Neural cell (in vitro differentiated cells): ENCODE measurements around the gene AK4.

ENCODE experiments used
- EP300 ChIP-seq: fragments of 450-650 bp; conservative IDR thresholded peaks from 2 replicates; pipeline ENCODE4 v1.6.1; 2014; ENCODE audit warnings: antibody characterized with exemption, mild to moderate bottlenecking, moderate library complexity; ENCODE audit not compliant: poor library complexity, severe bottlenecking
- EZH2 ChIP-seq: fragments of 200-600, 300-800 bp; shearing (Covaris generic), sonication (generic); IDR thresholded peaks from 2 replicates; pipeline ENCODE4 v1.6.1; 2014; ENCODE audit warnings: antibody characterized with exemption, low read length, borderline replicate concordance, mild to moderate bottlenecking; ENCODE audit not compliant: insufficient read depth, poor library complexity, severe bottlenecking
- MXI1 ChIP-seq: fragments of 450-650 bp; conservative IDR thresholded peaks from 2 replicates; pipeline ENCODE4 v1.6.1; 2014; ENCODE audit warnings: antibody characterized with exemption, mild to moderate bottlenecking; ENCODE audit not compliant: poor library complexity, severe bottlenecking
- POLR2AphosphoS5 ChIP-seq: IDR thresholded peaks from 2 replicates; pipeline ENCODE4 v1.6.1; 2012
- RAD21 ChIP-seq: fragments of 450-650 bp; conservative IDR thresholded peaks from 2 replicates; pipeline ENCODE4 v1.6.1; 2014; ENCODE audit warnings: antibody characterized with exemption, mild to moderate bottlenecking, moderate library complexity
- SMC3 ChIP-seq: fragments of 450-650 bp; conservative IDR thresholded peaks from 2 replicates; pipeline ENCODE4 v1.6.1; 2014; ENCODE audit warnings: antibody characterized with exemption, mild to moderate bottlenecking, moderate library complexity; ENCODE audit not compliant: poor library complexity
- TAF1 ChIP-seq: IDR thresholded peaks from 2 replicates; pipeline ENCODE4 v1.6.1; 2012; ENCODE audit warnings: low read depth
- TF ChIP-seq, protein P1 (sequence below): fragments of 450-650 bp; IDR thresholded peaks from 2 replicates; pipeline ENCODE4 v1.5.1; 2014; ENCODE audit warnings: antibody characterized with exemption, mild to moderate bottlenecking, moderate library complexity; ENCODE audit not compliant: poor library complexity, severe bottlenecking
- TF ChIP-seq, protein P2 (sequence below): IDR thresholded peaks from 2 replicates; pipeline ENCODE4 v1.6.1; 2012; ENCODE audit warnings: borderline replicate concordance

DNA sequence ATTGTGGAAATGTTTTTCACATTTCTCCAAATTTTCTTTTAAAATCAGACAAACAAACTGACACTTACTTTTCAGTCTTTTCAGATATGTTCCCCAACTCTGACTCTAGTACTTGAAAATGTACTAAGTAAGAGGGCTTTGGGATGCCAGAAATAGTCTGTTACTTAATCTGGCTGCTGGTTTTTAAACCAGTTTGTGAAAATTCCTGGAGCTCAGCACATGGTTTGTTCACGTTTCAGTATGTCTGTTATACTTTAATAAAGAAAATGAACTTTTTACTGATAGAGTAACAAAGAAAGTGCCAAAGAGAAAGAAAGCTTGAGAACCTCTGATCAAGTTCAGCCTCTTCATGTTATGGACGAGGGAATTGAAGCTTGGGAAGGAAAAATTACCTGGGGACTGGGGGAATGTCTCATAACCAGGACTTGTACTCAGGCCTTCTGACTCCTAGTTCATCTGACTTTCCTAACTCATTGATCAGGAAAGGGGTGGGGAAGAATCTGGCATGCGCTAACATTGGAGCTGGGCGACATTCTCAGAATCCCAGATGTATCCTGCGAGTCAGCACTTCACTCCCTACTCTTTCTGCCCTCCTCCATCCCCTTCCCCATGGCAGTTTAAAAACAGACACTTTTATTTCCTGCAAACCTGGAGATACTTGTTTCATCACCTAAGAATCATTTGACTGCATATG, 130.5 kb downstream of the AK4 start:
- no peak for TF ChIP-seq RAD21
- no peak for TF ChIP-seq MXI1
- no peak for TF ChIP-seq EZH2
- no peak for TF ChIP-seq TAF1
- TF ChIP-seq, protein P1, sequence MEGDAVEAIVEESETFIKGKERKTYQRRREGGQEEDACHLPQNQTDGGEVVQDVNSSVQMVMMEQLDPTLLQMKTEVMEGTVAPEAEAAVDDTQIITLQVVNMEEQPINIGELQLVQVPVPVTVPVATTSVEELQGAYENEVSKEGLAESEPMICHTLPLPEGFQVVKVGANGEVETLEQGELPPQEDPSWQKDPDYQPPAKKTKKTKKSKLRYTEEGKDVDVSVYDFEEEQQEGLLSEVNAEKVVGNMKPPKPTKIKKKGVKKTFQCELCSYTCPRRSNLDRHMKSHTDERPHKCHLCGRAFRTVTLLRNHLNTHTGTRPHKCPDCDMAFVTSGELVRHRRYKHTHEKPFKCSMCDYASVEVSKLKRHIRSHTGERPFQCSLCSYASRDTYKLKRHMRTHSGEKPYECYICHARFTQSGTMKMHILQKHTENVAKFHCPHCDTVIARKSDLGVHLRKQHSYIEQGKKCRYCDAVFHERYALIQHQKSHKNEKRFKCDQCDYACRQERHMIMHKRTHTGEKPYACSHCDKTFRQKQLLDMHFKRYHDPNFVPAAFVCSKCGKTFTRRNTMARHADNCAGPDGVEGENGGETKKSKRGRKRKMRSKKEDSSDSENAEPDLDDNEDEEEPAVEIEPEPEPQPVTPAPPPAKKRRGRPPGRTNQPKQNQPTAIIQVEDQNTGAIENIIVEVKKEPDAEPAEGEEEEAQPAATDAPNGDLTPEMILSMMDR = no peak
- no peak for TF ChIP-seq POLR2AphosphoS5
- TF ChIP-seq, protein P2, sequence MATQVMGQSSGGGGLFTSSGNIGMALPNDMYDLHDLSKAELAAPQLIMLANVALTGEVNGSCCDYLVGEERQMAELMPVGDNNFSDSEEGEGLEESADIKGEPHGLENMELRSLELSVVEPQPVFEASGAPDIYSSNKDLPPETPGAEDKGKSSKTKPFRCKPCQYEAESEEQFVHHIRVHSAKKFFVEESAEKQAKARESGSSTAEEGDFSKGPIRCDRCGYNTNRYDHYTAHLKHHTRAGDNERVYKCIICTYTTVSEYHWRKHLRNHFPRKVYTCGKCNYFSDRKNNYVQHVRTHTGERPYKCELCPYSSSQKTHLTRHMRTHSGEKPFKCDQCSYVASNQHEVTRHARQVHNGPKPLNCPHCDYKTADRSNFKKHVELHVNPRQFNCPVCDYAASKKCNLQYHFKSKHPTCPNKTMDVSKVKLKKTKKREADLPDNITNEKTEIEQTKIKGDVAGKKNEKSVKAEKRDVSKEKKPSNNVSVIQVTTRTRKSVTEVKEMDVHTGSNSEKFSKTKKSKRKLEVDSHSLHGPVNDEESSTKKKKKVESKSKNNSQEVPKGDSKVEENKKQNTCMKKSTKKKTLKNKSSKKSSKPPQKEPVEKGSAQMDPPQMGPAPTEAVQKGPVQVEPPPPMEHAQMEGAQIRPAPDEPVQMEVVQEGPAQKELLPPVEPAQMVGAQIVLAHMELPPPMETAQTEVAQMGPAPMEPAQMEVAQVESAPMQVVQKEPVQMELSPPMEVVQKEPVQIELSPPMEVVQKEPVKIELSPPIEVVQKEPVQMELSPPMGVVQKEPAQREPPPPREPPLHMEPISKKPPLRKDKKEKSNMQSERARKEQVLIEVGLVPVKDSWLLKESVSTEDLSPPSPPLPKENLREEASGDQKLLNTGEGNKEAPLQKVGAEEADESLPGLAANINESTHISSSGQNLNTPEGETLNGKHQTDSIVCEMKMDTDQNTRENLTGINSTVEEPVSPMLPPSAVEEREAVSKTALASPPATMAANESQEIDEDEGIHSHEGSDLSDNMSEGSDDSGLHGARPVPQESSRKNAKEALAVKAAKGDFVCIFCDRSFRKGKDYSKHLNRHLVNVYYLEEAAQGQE = no peak
- TF ChIP-seq EP300 = no peak
- TF ChIP-seq SMC3 = no peak
